ENCODE data around the gene MMP15. TPM values are rescaled to one million over a fixed set of nuclear protein-coding genes. Genes with fewer than 3 reads are reported as not detected.
"Not testable (repeated sequence)": the region's sequence is repeated elsewhere in the genome, so short reads cannot be mapped to it uniquely, and the experiment has no call there.

The MMP15 gene
- total RNA-seq, 2 experiments from 2014 or later: 0.19 to 0.43 TPM

DNA sequence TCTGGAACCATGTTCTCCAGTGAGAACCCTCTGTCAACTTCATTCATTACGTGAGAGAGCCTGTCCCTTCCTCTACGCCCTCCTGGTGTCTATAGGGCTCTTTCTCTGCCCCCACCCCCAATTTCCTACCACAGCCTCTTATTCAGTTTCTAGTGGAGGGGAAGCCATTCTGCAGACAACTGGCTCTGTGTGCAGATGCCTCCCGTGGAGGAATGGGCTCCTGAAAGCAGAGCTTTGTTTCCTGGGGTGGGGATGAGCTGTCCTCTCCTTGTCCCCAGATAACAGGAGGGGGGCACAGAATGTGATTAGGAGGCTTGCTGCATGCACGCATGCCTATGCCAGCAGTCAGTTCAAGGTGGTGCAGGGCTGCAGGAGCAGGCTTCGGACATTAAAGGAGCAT, 31.6 kb downstream of the MMP15 start:
- intact Hi-C loops (cut with DNase I, micrococcal nuclease): no loop called here
- Mint-ChIP-seq H3K4me1 (no peaks in the 10 kb centered on the region), H3K9me3 (ENCODE audit: low read depth) (no peaks in the 10 kb centered on the region), H3K4me3 (no peak overlapping the region), H3K27ac (no peak overlapping the region), H3K36me3 (ENCODE audit: low read depth) (no peaks in the 10 kb centered on the region), H3K27me3 (no peaks in the 10 kb centered on the region)
- DNase-seq (no peak), ATAC-seq (no peak)
- POLR2A ChIA-PET: no interaction called here
- CTCF ChIA-PET: interaction anchor here (0.8 to 1.1 kb wide), 2 partner anchors 24 to 70 kb away, joined by 3 to 5 read pairs; no protein-coding TSS in a partner anchor

DNA sequence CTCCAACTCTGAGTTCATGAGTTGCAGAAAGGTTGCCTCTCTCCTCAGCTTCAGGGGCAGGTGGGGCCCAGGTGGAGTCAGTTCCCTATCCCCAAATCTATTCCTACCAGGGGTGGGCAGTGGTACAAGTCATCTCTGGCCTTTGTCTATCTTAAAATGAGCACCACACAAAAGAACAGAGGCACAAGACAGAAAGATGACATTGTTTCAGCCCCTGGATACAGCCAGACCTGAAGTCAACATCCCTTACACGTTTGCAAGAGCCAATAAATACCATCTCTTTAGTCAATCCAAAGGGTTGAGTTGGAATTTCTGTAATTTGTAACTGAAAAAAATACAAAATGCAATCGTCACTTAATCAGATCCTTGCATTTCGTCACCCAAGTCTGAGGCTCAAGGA, 32.2 kb downstream of the MMP15 start:
- no peak overlapping the region for H3K4me3 Mint-ChIP-seq
- no peaks in the 10 kb centered on the region for H3K4me1 Mint-ChIP-seq
- intact Hi-C loops (cut with DNase I, micrococcal nuclease): no loop called here
- H3K9me3 Mint-ChIP-seq (ENCODE audit: low read depth): no peaks in the 10 kb centered on the region
- H3K27me3 Mint-ChIP-seq: no peaks in the 10 kb centered on the region
- ChIA-PET CTCF (interaction anchor here (0.8 kb wide), 1 partner anchor 24 kb away, joined by 3 read pairs; no protein-coding TSS in a partner anchor), POLR2A (no interaction called here)
- H3K36me3 Mint-ChIP-seq (ENCODE audit: low read depth): no peaks in the 10 kb centered on the region
- ATAC-seq (no peak), DNase-seq (no peak)
- no peak overlapping the region for H3K27ac Mint-ChIP-seq

DNA sequence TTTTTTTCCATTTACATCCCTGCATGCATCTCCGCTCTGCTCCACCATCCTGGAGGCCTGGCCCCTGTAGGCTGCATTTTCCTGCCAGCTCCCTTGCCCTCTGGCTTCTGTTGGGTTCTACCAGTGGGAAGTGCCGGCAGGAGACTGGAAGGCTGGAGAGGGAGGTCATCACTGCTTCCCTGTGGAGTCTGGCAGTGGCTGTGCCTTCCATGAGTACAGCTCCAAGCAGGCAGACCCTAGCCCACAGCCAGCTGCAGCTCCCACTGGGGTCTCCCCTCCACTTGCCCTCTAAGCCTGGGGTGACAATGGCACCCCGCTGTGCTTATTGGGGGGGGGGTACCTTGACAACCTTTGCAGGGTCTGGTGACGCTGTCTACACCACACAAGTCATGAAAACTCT, 37.3 kb downstream of the MMP15 start:
- H3K27ac Mint-ChIP-seq: no peak overlapping the region
- no peaks in the 10 kb centered on the region for H3K9me3 Mint-ChIP-seq (ENCODE audit: low read depth)
- CTCF ChIA-PET: no interaction called here
- no peak overlapping the region for H3K4me3 Mint-ChIP-seq
- H3K4me1 Mint-ChIP-seq: no peaks in the 10 kb centered on the region
- POLR2A ChIA-PET: no interaction called here
- ATAC-seq (no peak), DNase-seq (no peak)
- H3K36me3 Mint-ChIP-seq (ENCODE audit: low read depth): no peaks in the 10 kb centered on the region
- intact Hi-C loops (cut with DNase I, micrococcal nuclease): no loop called here
- H3K27me3 Mint-ChIP-seq: no peaks in the 10 kb centered on the region

DNA sequence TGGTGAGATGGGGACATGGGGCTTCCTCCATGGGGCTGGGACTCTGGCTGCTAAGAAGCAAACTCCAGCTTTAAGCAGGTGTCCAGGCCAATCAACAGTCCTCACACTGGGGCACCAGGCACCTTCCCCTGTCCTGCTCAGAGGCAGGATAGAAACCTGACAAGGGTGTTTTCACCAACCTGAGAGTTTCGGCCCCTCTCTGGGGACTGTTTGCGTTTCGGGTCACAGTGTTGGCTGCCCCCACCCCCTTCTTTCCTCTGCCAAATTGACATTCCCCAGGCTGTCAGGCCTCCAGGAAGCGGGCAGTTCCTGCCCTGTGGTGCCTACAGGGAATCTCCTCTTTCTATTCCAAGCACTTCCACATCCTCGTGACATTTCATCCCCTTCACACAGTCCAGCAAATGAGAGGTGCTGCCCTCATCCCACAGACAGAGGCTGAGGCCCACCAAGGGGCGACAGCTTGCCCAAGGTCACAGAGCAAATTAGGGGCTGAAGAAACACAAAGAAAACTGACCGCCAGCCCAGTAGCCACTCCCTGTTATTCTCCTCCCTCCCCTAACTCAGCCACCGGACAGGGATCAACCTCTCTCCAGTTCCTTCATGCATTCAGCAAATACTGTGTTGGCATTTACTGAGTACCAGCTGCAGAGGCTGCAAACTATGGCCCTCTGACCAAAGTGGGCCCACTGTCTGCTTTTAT, 38.0 kb downstream of the MMP15 start:
- no peaks in the 10 kb centered on the region for H3K36me3 Mint-ChIP-seq (ENCODE audit: low read depth)
- POLR2A ChIA-PET: no interaction called here
- H3K27me3 Mint-ChIP-seq: no peaks in the 10 kb centered on the region
- H3K4me1 Mint-ChIP-seq: no peaks in the 10 kb centered on the region
- CTCF ChIA-PET: no interaction called here
- no peak for DNase-seq
- intact Hi-C loops (cut with DNase I, micrococcal nuclease): no loop called here
- ATAC-seq: no peak
- no peak overlapping the region for H3K4me3 Mint-ChIP-seq
- H3K9me3 Mint-ChIP-seq (ENCODE audit: low read depth): no peaks in the 10 kb centered on the region
- H3K27ac Mint-ChIP-seq: no peak overlapping the region

DNA sequence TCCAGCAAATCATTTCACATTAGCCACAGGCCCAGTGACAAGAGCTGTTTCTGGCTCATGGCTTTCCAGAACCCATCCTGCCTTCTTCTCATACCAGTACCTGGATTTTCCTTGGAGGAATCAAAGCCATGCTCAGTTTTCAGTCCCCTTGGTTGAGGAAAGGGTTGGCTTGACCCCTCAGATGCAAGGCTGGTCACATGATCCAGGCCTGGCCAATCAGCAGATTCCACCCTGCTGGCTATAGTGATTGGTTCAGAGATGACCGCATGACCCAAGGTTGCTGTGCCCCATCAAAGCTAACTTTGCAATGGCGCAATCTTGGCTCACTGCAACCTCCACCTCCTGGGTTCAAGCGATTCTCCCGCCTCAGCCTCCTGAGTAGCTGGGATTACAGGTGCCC, 45.0 kb downstream of the MMP15 start:
- CTCF ChIA-PET: interaction anchor here (0.7 kb wide), 1 partner anchor 12 kb away, joined by 3 read pairs; no protein-coding TSS in a partner anchor

DNA sequence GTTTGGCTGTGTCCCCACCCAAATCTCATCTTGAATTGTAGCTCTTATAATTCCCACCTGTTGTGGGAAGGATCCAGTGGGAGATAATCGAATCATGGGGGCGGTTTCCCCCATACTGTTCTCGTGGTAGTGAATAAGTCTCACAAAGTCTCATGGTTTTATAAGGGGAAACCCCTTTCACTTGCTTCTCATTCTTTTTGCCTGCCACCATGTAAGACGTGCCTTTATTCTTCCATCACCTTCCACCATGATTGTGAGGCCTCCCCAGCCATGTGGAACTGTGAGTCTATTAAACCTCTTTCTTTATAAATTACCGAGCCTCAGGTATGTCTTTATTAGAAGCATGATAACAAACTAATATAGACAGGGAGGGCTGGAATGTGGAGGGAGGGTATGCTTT, 46.6 kb downstream of the MMP15 start:
- ATAC-seq; H3K27ac Mint-ChIP-seq; H3K27me3 Mint-ChIP-seq; H3K4me3 Mint-ChIP-seq; H3K9me3 Mint-ChIP-seq (ENCODE audit: low read depth); POLR2A ChIA-PET; H3K4me1 Mint-ChIP-seq; H3K36me3 Mint-ChIP-seq (ENCODE audit: low read depth); DNase-seq; CTCF ChIA-PET; intact Hi-C loops (cut with DNase I, micrococcal nuclease): not testable (repeated sequence)

More for the DNA sequence above, 45.0 kb downstream of the MMP15 start:
- H3K27me3 Mint-ChIP-seq: no peaks in the 10 kb centered on the region
- no peak overlapping the region for H3K4me3 Mint-ChIP-seq
- peaks cover 2% of the 10 kb centered on the region for H3K9me3 Mint-ChIP-seq (ENCODE audit: low read depth)
- H3K36me3 Mint-ChIP-seq (ENCODE audit: low read depth): no peaks in the 10 kb centered on the region
- no peak for DNase-seq
- intact Hi-C loops (cut with DNase I, micrococcal nuclease): no loop called here
- H3K27ac Mint-ChIP-seq: no peak overlapping the region
- no peak for ATAC-seq
- POLR2A ChIA-PET: no interaction called here
- no peaks in the 10 kb centered on the region for H3K4me1 Mint-ChIP-seq

DNA sequence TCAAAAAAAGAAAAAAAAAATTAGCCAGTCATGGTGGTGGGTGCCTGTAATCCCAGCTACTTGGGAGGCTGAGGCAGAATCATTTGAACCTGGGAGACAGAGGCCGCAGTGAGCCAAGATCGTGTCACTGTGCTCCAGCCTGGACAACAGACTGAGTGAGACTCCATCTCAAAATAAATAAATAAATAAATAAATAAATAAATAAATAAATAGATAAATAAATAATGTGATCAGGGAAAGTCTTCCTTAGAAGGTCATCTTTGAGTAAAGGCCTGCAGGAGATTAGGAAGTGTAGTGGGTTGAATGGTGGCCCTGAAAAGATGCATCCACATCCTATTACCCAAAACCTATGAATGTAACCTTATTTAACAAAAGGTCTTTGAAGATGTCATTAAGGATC, 47.5 kb downstream of the MMP15 start:
- H3K36me3 Mint-ChIP-seq (ENCODE audit: low read depth); H3K27me3 Mint-ChIP-seq; H3K27ac Mint-ChIP-seq; H3K9me3 Mint-ChIP-seq (ENCODE audit: low read depth); intact Hi-C loops (cut with DNase I, micrococcal nuclease); ATAC-seq; H3K4me3 Mint-ChIP-seq; H3K4me1 Mint-ChIP-seq; CTCF ChIA-PET; DNase-seq; POLR2A ChIA-PET: not testable (repeated sequence)

DNA sequence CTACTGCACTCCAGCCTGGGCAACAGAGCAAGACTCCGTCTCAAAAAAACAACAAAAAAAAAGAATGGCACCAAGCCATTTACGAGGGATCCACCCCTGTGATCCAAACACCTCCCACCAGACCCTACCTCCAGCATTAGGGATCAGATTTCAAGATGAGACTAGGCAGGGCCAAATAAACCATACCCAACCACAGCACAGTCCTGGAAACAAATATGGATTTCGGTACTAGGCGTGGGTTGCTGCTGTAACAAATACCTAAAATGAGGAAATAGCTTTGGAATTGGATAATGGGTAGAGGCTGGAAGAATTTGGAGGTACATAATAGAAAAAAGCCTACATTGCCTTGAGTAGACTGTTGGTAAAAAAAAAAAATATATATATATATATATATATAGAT, 49.1 kb downstream of the MMP15 start:
- intact Hi-C loops (cut with DNase I, micrococcal nuclease): no loop called here
- Mint-ChIP-seq H3K4me1 (no peaks in the 10 kb centered on the region), H3K27me3 (no peaks in the 10 kb centered on the region), H3K9me3 (ENCODE audit: low read depth) (peaks cover 7% of the 10 kb centered on the region), H3K4me3 (no peak overlapping the region), H3K27ac (no peak overlapping the region), H3K36me3 (ENCODE audit: low read depth) (no peaks in the 10 kb centered on the region)
- ChIA-PET POLR2A (no interaction called here), CTCF (interaction anchor here (0.6 kb wide), 1 partner anchor 232 kb away, joined by 3 read pairs; no protein-coding TSS in a partner anchor)
- DNase-seq (no peak), ATAC-seq (no peak)

DNA sequence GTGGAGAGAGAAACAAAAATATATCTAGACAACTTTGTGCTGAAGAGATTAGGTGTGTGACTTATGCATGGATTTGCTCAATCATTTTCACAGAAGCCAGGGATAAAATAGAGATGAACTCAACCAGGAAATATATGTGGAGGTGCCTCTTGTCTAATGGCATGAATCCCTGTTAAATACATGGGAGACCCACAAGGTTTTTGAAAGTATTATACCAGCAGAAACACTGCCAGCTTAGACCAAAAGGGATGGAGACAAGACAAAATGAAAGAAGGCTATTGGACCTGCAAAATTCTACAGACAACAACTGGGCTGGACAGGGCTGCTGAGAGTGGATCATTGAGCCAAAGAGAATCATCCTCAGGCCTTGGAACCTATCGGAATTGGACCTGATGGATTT, 51.0 kb downstream of the MMP15 start:
- H3K27ac Mint-ChIP-seq: no peak overlapping the region
- no peaks in the 10 kb centered on the region for H3K4me1 Mint-ChIP-seq
- ATAC-seq: no peak
- intact Hi-C loops (cut with DNase I, micrococcal nuclease): no loop called here
- no peaks in the 10 kb centered on the region for H3K27me3 Mint-ChIP-seq
- CTCF ChIA-PET: no interaction called here
- no peak for DNase-seq
- H3K4me3 Mint-ChIP-seq: no peak overlapping the region
- POLR2A ChIA-PET: no interaction called here
- H3K36me3 Mint-ChIP-seq (ENCODE audit: low read depth): no peaks in the 10 kb centered on the region
- peaks cover 7% of the 10 kb centered on the region for H3K9me3 Mint-ChIP-seq (ENCODE audit: low read depth)

DNA sequence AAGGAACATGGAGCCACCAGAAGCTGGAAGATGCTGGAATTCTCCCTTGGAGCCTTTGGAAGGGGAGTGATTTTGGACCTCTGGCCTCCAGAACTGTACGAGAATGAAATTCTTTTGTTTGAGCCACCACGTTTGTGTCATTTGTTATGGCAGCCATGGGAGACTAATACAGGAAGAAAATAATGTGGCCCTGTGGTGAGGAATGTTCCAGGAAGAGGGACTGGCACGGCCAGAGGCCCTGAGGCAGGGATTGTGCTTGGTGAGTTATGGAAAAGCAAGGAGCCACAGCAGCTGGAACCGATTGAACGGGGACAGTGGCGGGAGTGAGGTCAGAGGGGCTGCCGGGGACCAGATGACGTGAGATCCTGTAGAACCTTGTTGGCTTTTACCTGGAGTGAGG, 52.2 kb downstream of the MMP15 start:
- H3K9me3 Mint-ChIP-seq (ENCODE audit: low read depth): peaks cover 7% of the 10 kb centered on the region
- no peak for ATAC-seq
- H3K36me3 Mint-ChIP-seq (ENCODE audit: low read depth): no peaks in the 10 kb centered on the region
- no peaks in the 10 kb centered on the region for H3K27me3 Mint-ChIP-seq
- no peaks in the 10 kb centered on the region for H3K4me1 Mint-ChIP-seq
- H3K4me3 Mint-ChIP-seq: no peak overlapping the region
- POLR2A ChIA-PET: no interaction called here
- intact Hi-C loops (cut with DNase I, micrococcal nuclease): no loop called here
- CTCF ChIA-PET: interaction anchor here (1.0 kb wide), 1 partner anchor 18 kb away, joined by 5 read pairs; no protein-coding TSS in a partner anchor
- no peak for DNase-seq
- peak overlapping the region; percentile 20 for H3K27ac Mint-ChIP-seq

DNA sequence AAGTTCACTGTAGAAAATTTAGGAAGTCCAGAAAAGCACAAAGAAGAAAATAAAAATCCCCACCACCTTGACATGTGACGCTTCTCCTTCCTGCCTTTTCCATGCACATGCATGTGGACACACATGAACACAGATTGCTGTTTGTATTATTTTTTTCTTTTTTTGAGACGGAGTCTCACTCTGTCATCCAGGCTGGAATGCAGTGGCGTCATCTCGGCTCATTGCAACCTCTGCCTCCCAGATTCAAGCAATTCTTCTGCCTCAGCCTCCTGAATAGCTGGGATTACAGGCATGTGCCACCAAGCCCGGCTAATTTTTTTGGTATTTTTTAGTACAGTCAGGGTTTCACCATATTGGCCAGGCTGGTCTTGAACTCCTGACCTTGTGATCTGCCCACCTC, 55.1 kb downstream of the MMP15 start:
- H3K4me1 Mint-ChIP-seq; CTCF ChIA-PET; H3K4me3 Mint-ChIP-seq; ATAC-seq; H3K9me3 Mint-ChIP-seq (ENCODE audit: low read depth); H3K27ac Mint-ChIP-seq; DNase-seq; H3K36me3 Mint-ChIP-seq (ENCODE audit: low read depth); POLR2A ChIA-PET; intact Hi-C loops (cut with DNase I, micrococcal nuclease); H3K27me3 Mint-ChIP-seq: not testable (repeated sequence)

DNA sequence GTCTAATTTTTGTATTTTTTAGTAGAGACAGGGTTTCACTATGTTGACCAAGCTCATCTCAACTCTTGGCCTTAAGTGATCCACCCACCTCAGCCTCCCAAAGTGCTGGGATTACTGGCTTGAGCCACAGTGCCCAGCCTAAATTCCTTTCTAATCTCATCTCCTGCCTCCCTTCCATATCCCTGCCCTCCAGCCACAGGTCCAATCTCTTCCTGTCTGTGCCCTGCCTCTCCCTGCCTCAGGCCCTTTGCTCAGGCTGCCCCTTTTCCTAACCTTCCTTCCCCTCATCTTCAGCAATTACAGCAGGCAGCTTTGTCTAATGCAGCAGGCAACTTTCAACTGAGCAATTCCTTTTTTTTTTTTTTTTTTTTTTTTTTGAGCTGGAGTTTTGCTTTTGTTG, 56.8 kb downstream of the MMP15 start:
- no peaks in the 10 kb centered on the region for H3K27me3 Mint-ChIP-seq
- intact Hi-C loops (cut with DNase I, micrococcal nuclease): no loop called here
- no peaks in the 10 kb centered on the region for H3K9me3 Mint-ChIP-seq (ENCODE audit: low read depth)
- no peak overlapping the region for H3K4me3 Mint-ChIP-seq
- no peak overlapping the region for H3K27ac Mint-ChIP-seq
- POLR2A ChIA-PET: no interaction called here
- CTCF ChIA-PET: no interaction called here
- no peaks in the 10 kb centered on the region for H3K36me3 Mint-ChIP-seq (ENCODE audit: low read depth)
- no peaks in the 10 kb centered on the region for H3K4me1 Mint-ChIP-seq
- no peak for DNase-seq
- no peak for ATAC-seq

DNA sequence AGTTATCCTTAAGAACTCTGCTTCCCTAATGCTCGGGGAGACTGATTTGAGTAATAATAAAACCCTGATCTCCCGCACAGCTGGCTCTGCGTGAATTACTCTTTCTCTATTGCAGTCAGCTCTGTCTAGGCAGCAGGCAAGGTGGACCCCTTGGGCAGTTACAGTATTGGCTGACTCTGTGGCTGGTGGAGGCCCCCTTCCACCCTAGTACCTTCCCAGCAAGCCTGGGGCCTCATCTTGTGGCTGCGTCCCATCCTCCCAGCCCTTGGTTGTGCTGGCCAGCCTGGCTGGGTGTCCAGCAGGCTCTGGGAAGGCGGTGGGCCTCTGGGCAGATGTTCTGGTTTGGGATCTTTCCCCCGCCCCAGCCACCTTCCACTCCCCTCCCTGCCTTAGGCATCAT, 59.1 kb downstream of the MMP15 start:
- Mint-ChIP-seq H3K36me3 (ENCODE audit: low read depth) (no peaks in the 10 kb centered on the region), H3K9me3 (ENCODE audit: low read depth) (no peaks in the 10 kb centered on the region), H3K4me3 (no peak overlapping the region), H3K27ac (no peak overlapping the region), H3K27me3 (no peaks in the 10 kb centered on the region), H3K4me1 (no peaks in the 10 kb centered on the region)
- ChIA-PET POLR2A (no interaction called here), CTCF (no interaction called here)
- no peak for ATAC-seq
- DNase-seq: no peak
- intact Hi-C loops (cut with DNase I, micrococcal nuclease): no loop called here

Data from activated CD4-positive, alpha-beta T cell treated with anti-CD3 and anti-CD28 coated beads for 36 hours (primary cell).